Stimulated activated CD8-positive, alpha-beta memory T cell treated with anti-CD3 and anti-CD28 coated beads, Interleukin-12 subunit alpha, Interleukin-12 subunit beta, amount 100 ng/mL, for 24 hours (primary cell): ENCODE data around the gene CDH23.

Experiments used
- DNase-seq: peaks from one replicate; pipeline ENCODE4 v3.0.0-alpha.2; 2020; ENCODE audit errors: extremely low read depth

CDH23 gene

GRCh38 chr10:71622154-71622526, 225.4 kb downstream of the CDH23 start:
- no peak for DNase-seq

GRCh38 chr10:71622616-71623015, 225.9 kb downstream of the CDH23 start:
- no peak for DNase-seq

GRCh38 chr10:71623098-71623985, 226.6 kb downstream of the CDH23 start:
- no peak for DNase-seq

- no peak for DNase-seq
Measured at GRCh38 chr10:71623986-71624291, 227.2 kb downstream of the CDH23 start.

- no peak for DNase-seq
Measured at GRCh38 chr10:71625445-71626175, 228.9 kb downstream of the CDH23 start.

- DNase-seq = no peak
Measured at GRCh38 chr10:71627230-71627939, 230.7 kb downstream of the CDH23 start.

- no peak for DNase-seq
Measured at GRCh38 chr10:71627956-71628355, 231.2 kb downstream of the CDH23 start.

- DNase-seq = no peak
Measured at GRCh38 chr10:71629131-71629530, 232.4 kb downstream of the CDH23 start.

GRCh38 chr10:71630168-71630567, 233.4 kb downstream of the CDH23 start:
- DNase-seq = no peak

GRCh38 chr10:71631007-71631861, 234.5 kb downstream of the CDH23 start:
- no peak for DNase-seq

- DNase-seq = no peak
Measured at GRCh38 chr10:71632200-71632820, 235.6 kb downstream of the CDH23 start.

- DNase-seq = no peak
Measured at GRCh38 chr10:71632896-71633600, 236.3 kb downstream of the CDH23 start.

- DNase-seq = no peak
Measured at GRCh38 chr10:71633920-71634319, 237.2 kb downstream of the CDH23 start.

- no peak for DNase-seq
Measured at GRCh38 chr10:71634531-71635164, 237.9 kb downstream of the CDH23 start.

GRCh38 chr10:71635251-71635866, 238.6 kb downstream of the CDH23 start:
- DNase-seq = no peak

- no peak for DNase-seq
Measured at GRCh38 chr10:71635867-71636266, 239.1 kb downstream of the CDH23 start.

- DNase-seq = no peak
Measured at GRCh38 chr10:71636588-71636987, 239.9 kb downstream of the CDH23 start.

- no peak for DNase-seq
Measured at GRCh38 chr10:71637305-71637704, 240.6 kb downstream of the CDH23 start.

GRCh38 chr10:71638064-71638821, 241.5 kb downstream of the CDH23 start:
- no peak for DNase-seq
